Right kidney (tissue), 9 donors: Measurements from ENCODE around the gene OR10C1.
"Not testable (repeated sequence)": the region's sequence is repeated elsewhere in the genome, so short reads cannot be mapped to it uniquely, and the experiment has no call there.

Experiments used
- DNase-seq: peaks from one replicate; pipeline ENCODE4 v3.0.0-alpha.2; 2016
- long read RNA-seq, 8 donors: transcript quantifications; one replicate each; lab custom pipeline, GENCODE V29; 2026

OR10C1 gene, protein sequence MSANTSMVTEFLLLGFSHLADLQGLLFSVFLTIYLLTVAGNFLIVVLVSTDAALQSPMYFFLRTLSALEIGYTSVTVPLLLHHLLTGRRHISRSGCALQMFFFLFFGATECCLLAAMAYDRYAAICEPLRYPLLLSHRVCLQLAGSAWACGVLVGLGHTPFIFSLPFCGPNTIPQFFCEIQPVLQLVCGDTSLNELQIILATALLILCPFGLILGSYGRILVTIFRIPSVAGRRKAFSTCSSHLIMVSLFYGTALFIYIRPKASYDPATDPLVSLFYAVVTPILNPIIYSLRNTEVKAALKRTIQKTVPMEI
- long read RNA-seq, donor 1 = 0 reads
- long read RNA-seq, donor 2 = 0 reads
- long read RNA-seq, donor 3 = 0 reads
- long read RNA-seq, donor 4 = 0 reads
- long read RNA-seq, donor 5 = 0 reads
- long read RNA-seq, donor 6 = 0 reads
- long read RNA-seq, donor 7 = 0 reads
- long read RNA-seq, donor 8 = 0 reads

DNA sequence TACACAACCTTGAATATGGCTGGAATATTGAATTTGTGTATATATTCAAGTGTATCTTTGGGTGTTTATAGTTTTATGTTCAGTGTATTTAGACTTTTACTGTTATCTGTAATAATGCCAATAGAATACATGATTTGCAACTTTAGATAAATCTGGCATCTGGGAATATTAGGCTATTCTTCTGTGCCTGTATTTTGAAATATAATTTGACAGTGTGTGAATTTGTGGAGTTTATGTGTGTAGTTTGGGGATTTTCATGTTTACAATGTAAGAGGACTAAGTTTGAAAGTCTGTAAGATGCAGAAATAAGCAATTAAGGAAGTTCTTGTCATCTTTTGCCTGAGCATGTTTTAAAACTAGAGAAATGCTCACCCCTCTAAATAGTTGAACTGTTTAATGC lies at the start of gene OR10C1:
OR10C1 (plus strand) TSS at position 301 of the 400 bp plus-strand sequence. CDS start 710 bp downstream, outside the sequence.
- DNase-seq = no peak

DNA sequence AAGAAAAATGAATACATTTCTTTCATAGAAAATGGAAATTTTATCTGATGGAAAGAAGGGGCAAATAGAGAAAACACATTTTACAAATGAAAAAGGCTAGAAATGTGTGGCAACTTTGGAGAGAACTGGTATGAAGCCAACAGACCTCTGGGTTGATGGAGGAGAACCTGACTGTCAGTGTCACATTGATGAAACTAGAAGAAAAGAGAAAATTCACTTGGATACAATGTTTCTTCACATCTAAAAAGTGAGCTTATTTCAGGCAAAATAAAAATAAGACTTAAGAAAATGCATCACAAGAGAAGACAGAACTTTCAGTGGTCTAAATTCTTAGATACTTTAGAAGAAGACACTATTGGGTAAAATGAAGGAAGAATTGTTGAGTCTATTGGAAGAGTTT lies 43.8 kb upstream of the OR10C1 start, which contains the start of gene OR12D2:
OR12D2 (plus strand) TSS at position 301 of the 400 bp plus-strand sequence. CDS start 1,069 bp downstream, outside the sequence.
- no peak for DNase-seq

DNA sequence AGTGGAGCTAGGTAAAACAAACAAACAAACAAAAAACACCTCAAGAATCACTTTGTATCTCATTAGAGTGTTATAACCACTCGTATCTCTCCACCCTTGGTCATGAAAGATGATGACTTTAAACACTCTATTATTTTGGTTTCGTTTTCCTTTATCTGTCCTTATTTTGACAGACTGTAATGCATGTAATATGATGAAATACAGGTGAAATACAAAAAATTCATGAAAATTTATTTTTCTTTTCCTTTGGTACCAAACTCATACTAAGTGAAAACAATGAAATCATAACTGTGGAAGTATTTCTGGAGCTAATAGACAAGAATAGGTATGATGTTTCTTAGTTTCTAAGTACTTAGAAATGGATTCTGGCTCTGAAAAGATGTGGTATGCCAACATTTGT lies 39.6 kb upstream of the OR10C1 start:
- no peak for DNase-seq

DNA sequence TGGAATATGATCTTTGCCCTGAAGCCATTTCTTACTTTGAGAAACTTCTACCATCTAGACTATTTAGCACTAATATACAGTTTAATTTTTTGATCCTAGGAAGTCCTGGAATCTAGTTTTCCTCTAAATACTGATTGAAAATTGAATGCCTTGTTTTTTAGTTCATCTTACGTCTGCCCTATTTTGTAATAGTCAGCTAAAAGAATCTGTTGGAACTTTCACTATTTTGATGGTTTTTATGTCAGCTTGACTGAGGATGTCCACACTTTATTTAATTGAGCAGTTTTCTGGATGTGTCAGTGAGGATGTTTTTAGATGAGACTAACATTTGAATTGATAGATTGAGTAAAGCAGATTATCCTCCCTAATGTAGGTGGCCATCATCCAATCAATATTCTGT lies 35.3 kb upstream of the OR10C1 start:
- DNase-seq = no peak

DNA sequence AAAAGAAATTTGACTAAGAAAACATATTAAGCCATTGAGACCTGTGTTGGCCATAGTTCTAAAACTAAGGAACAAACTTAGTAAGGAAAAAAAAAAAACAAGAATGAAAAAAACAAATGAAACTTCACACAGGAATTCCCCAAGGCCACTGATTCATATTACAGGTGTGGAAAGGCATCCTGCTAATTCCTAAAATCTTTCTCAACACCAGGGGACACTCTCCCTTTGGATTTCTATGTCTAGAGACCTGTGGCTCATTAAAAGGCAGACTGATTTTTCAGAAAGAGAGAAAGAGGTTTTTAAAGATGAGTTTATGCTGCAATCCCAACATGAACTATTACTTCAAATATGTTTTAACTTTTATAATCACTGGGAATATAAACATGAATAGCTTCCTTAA lies 24.5 kb upstream of the OR10C1 start, which contains the start of gene OR12D1:
OR12D1 (plus strand) TSS at position 341 of the 400 bp plus-strand sequence.
- no peak for DNase-seq

DNA sequence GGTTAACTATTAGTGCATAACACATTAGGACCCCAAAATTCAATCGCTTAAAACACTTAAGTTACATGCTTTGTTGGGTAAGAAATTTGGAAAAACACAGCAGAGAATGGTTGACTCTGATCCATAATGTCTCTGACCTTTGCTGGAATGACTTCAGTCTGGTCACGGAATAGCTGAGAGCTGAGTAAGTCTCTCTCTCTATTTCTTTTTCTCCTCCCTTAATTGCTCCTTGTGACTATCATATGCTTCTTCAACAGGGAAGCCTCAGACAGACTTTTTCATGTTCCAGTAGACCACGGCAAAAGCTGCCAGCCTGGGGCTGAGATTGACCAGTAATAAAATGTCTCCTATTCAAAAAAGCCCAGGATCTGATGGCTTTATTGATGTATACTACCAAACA lies 19.6 kb upstream of the OR10C1 start:
- DNase-seq = no peak

DNA sequence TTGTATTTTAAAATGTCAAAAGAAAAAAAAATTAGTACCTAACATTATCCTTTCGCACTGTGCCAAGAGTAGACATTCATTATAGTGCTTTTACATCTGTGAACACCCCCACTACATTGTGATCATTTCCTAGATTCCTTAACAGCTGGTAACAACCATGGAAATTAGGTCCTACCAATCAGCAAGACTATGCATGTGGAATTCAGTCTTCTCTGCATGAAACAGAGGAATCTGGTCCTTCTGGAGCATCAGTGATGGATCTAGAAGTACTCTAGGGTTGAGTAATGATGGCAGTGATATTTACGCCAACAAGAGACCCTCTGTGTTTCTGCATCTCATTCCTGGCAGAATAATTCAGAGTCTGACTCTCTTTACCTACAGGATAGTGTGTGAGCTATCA lies 14.9 kb upstream of the OR10C1 start:
- DNase-seq = no peak

DNA sequence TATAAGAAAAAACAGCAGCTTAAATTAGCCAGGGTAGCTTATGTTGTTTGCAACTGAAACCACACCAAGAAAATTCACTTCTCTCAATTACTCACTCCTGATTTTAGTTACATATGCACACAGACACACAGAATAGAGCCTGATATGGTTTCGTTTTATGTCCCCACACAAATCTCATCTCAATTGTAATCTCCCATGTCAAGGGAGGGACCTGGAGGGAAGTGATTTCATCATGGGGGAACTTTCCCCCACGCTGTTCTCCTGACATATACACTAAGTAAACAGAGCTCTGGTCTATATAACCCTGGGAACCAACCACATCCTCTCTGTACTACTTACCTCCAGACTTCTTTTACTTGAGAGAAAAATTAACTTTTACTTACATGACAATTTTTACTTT lies 14.5 kb upstream of the OR10C1 start:
- DNase-seq = no peak

DNA sequence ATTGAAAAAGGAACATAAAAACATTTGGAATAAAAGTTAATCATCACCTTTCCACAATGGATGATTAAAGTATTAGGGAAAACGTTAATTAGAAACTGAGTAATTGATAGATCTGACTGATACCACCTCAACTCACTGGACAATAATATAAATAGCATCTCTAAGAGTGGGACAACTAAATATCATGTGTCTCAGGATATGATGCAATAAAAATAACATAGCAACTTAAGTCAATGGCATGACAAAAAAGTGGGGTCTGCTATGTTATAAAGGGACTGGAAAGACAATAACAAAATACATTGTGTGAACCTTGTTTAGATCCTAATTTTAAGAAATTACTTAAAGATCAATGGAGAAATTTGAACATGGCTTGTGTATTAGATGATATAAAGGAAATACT lies 14.0 kb upstream of the OR10C1 start:
- no peak for DNase-seq

DNA sequence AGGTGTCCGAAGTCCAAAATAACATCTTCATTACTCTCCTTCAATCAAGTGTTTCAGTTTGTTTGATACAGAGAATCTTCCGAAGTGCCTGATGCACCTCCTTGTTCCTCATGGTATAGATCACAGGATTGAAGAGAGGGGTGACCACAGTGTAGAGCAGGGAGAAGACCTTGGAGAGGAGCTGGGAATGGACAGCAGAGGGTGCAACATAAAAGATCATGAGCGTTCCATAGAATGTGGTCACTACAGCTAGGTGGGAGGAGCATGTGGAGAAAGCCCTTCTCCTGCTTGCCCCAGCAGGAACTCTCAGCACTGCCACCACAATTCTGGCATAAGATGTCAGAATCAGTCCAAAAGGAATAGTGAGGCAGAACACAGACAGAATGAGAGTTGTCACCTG lies 12.5 kb upstream of the OR10C1 start:
- no peak for DNase-seq

DNA sequence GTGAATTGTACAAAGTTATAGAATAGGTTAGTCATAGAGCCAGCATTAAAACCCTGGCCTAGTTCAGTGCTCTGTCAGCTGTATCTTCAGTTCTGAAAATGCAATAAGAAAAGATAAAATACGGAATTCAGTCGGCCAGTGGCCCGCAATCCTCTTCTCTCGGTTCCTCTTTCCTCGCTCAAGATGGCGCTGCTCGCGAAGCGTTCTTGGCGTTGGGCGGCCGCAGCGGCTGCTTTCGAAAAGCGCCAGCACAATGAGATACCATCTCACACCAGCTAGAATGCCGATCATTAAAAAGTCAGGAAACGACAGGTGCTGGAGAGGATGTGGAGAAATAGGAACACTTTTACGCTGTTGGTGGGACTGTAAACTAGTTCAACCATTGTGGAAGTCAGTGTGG lies 2.4 kb upstream of the OR10C1 start:
- DNase-seq = not testable (repeated sequence)

DNA sequence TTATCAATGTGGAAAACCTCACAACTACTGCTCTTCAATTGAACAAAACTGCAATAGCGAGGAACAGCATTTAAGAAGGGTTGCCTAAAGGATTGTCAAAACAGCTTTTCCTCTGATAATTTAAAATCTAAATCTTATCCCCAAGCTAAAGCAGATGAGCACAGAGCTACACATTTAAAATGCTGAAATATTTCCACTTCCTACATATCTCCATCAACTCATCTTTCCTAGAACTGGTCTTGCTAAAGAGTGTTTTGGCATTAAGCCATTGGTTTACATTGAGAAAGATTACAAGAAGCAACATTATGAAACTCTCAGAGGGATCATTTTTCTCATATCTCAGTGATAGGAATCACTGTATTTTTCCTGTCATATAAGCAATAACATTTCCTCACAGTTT lies 3.6 kb downstream of the OR10C1 start:
- no peak for DNase-seq

DNA sequence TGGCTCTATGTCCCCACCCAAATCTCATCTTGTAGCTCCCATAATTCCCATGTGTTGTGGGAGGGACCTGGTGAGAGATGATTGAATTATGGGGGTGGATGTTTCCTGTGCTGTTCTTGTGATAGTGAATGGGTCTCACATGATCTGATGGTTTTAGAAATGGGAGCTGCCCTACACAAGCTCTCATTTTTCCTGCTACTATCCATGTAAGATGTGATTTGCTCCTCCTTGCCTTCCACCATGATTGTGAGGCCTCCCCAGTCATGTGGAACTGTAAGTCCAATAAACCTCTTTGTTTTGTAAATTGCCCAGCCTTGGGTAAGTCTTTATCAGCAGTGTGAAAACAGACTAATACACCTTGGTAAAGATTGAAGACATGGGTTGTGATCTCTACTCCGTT lies 4.9 kb downstream of the OR10C1 start:
- not testable (repeated sequence) for DNase-seq

DNA sequence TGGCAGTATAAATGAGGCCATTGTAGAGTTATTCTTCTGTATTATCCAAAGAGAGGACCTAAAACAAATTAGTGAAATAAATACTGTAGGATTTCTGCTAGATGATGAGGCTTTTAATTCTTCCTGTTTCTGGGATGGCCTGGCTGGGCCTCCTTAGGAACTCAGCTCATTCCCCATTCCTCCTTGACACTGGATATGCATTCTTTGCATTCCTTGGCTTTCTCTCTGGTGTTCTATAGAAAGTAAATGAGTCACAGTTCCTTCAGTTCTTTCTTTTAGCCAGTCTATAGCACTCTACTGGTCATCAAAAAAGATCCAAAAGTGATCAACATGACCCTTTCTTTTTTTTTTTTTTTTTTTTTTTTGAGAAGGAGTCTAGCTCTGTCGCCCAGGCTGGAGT lies 8.6 kb downstream of the OR10C1 start:
- DNase-seq = no peak

DNA sequence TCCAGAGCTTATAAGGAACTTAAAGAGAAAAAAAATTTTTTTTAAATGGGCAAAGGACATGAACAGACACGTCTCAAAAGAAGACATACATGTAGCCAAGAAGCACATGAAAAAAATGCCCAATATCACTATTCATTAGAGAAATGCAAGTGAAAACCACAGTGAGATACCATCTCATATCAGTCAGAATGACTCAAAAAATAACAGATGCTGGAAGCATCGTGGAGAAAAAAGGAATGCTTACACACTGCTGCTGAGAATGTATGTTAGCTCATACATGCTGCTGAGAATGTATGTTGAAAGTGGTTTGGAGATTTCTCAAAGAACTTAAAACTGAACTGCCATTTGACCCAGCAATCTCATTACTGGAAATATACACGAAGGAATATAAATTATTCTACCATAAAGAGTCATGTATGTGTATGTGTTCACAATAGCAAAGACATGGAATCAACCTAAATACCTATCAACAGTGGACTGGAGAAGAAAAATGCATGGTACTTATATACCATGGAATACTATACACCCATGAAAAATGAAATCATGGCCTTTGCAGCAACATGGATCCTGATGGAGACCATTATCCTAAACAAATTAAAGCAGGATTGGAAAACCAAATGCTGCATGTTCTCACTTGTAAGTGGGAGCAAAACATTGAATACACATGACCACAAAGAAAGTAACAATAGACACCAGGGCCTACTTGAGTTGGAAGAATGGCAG lies 12.5 kb downstream of the OR10C1 start:
- no peak for DNase-seq

DNA sequence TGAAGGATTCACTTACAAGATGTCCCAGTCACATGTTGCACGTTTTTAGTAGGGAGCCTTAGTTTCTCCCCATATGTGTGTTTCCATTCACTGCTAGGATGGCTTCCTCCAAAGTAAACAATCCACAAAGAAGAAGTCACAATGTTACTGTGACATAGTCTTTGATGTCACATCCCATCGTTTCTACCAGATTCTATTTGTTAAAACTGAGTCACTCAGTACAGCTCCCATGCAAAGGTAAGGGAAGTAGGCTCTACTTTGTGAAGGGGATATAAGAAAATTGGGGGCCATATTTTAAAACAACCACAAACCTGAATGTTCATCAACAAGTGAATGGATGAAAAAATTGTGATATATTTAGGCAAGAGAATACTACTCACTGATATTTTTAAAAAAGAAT lies 17.9 kb downstream of the OR10C1 start, which contains the start of the genes OR11A1 and OR2H1:
OR11A1 (minus strand) TSS at position 101 of the 400 bp plus-strand sequence. CDS start 29,430 bp downstream, outside the sequence.
OR2H1 (plus strand) TSS at position 185 of the 400 bp plus-strand sequence. CDS start 4,615 bp downstream, outside the sequence.
- DNase-seq = no peak

DNA sequence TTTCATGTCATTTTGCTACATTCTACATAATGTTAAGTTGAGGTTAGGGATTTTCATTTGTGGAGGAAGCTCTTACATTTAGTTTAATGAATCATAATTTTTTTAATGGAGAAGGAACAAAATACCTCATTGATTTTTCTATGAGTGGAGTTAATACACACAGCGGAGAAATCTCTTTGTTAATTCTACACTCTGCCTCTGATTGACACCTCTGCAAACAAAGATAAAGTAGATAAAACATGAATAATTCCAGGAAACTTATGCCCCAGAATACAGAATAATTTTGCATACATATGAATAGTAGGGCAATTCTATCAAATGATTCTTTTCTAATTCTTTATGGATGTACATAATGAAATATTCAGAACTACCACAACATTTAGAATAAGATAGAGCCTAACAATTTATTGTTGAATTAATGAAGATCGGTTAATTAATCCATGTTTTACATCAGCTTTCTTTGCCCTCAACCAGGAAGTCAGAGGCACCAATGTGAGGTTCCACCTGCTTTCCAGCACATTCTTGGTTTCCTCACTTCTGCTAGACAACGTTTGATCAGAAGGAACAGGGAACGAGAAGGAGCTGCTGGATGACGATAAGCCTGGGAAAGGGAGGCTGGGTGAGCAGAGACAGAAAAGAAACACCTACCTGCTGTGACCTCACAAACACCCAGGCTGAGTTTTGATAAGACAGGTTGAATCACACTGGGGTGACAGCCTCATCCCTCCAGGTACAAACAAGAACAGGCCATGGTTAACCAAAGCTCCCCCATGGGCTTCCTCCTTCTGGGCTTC lies 22.1 kb downstream of the OR10C1 start:
- no peak for DNase-seq

DNA sequence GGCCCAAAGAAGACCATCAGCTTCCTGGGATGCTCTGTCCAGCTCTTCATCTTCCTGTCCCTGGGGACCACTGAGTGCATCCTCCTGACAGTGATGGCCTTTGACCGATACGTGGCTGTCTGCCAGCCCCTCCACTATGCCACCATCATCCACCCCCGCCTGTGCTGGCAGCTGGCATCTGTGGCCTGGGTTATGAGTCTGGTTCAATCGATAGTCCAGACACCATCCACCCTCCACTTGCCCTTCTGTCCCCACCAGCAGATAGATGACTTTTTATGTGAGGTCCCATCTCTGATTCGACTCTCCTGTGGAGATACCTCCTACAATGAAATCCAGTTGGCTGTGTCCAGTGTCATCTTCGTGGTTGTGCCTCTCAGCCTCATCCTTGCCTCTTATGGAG lies 22.9 kb downstream of the OR10C1 start:
- DNase-seq = no peak

DNA sequence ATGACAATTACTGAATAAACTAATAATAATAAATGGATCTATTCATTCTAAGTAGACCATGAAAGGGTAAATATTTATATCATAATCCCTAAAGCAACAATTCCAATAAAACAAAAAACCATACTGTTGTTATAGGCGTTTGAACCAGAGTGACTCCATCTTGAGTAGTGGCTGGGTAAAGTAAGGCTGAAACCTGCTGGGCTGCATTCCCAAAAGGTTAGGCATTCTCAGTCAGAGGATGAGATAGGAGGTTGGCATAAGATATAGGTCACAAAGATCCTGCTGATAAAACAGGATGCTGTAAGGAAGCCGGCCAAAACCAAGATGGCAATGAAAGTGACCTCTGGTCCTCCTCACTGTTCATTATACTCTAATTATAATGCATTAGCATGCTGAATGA lies 26.2 kb downstream of the OR10C1 start:
- DNase-seq = no peak

DNA sequence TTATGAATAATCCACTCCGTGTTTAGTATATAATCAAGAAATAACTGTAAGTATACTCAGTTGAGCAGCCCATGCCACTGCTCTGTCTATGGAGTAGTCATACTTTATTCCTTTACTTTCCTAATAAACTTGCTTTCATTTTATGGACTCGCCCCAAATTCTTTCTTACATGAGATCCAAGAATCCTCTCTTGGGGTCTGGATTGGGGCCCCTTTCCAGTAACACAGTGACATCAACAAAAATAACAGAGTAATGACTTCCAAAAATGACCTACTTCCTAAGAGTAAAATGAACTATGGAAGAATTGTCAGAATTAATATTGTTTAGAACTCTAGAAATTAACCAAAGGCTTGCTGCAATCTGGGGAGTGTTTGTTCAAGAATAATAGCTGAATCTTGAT lies 26.7 kb downstream of the OR10C1 start:
- no peak for DNase-seq

DNA sequence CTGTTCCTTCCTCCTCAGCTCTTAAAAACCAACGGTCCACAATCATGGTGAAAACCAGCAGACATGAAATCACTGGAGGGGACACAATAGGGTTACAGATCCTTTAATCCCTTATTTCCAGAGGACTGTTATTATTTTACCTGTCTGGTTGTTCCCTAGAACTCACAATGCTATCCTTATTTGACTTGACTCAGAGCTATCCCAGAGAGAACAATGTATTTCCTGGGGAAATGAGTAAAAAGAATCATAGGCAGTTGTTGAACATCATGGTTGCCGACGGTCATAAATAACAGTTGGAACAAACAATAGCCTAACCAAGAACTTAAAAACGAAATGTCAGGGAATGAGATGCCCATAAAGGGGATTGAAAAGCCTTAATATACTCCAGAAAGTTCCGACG lies 27.1 kb downstream of the OR10C1 start:
- no peak for DNase-seq

DNA sequence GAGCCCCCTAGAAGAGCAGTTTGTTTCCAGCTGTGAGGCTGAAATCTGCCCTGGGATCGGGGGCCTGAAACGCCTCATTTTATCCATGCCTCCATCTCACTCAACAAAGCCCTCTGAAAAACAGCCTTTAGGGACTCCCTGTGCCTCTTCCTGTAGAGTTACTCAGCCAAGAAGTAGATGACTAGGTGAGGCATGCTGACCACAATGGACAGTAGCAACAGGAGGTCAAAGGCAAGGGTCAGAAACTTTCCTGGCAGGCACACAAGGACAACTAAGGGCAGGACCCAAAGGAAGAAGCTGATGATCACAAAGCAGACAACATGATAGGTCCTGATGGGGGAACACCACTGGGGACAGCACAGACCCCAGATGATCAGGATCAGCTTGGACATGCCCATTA lies 35.9 kb downstream of the OR10C1 start:
- no peak for DNase-seq
